NB4 (cell line): ENCODE measurements around the gene RAD51B.

Experiments
- CTCF ChIP-seq: IDR thresholded peaks from one replicate; pipeline ENCODE4 v1.5.1; 2012; ENCODE audit warnings: low read depth, low read length
- MAX ChIP-seq: IDR thresholded peaks from 2 replicates; pipeline ENCODE4 v1.6.1; 2011; ENCODE audit warnings: low read depth, low read length
- POLR2A ChIP-seq: IDR thresholded peaks from 2 replicates; pipeline ENCODE4 v1.6.1; 2011; ENCODE audit warnings: mild to moderate bottlenecking; ENCODE audit not compliant: insufficient read length; ENCODE audit errors: extremely low read depth

GRCh38 chr14:68135028-68135427 lies 315.4 kb downstream of the RAD51B start:
- TF ChIP-seq CTCF (no peak), POLR2A (no peak), MAX (no peak)
